Gastroesophageal sphincter (tissue), 3 donors: ENCODE data around the gene AGAP4.
"Not testable (repeated sequence)": the region's sequence is repeated elsewhere in the genome, so short reads cannot be mapped to it uniquely, and the experiment has no call there.

Experiments used
- EP300 ChIP-seq: sonication (generic); formaldehyde crosslinking; IDR thresholded peaks from one replicate; pipeline ENCODE4 v1.6.1; 2017; ENCODE audit warnings: antibody characterized with exemption, mild to moderate bottlenecking
- TF ChIP-seq, protein P1 (sequence below), 4 experiments: fragments of 200-600 bp in 2 of 4; fragments of 450-650 bp in 2 of 4; sonication (generic) in 1 of 4; IDR thresholded peaks; one replicate each; pipeline ENCODE4 v1.5.1; 2017 to 2019; ENCODE audit warnings: antibody characterized with exemption in 4 of 4, mild to moderate bottlenecking in 2 of 4, moderate library complexity in 2 of 4

DNA sequence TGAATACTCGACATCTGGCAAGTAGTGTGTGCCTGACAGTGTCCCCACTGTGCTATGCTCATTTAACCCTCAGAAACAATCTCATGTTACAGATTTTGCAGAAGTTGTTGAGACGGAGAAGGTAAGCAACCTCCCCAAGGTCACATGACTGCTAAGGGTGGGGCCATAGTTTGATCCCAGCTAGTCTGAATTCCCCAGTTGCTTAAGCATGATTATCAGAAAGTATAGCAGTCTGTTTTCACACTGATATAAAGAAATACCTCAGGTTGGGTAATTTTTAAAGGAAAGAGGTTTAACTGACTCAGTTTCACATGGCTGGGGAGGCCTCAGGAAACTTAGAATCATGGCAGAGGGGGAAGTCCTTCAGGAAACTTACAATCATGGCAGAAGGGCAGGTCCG is 1.2 kb upstream of the AGAP4 start:
- TF ChIP-seq EP300: not testable (repeated sequence)
- TF ChIP-seq, protein P1, sequence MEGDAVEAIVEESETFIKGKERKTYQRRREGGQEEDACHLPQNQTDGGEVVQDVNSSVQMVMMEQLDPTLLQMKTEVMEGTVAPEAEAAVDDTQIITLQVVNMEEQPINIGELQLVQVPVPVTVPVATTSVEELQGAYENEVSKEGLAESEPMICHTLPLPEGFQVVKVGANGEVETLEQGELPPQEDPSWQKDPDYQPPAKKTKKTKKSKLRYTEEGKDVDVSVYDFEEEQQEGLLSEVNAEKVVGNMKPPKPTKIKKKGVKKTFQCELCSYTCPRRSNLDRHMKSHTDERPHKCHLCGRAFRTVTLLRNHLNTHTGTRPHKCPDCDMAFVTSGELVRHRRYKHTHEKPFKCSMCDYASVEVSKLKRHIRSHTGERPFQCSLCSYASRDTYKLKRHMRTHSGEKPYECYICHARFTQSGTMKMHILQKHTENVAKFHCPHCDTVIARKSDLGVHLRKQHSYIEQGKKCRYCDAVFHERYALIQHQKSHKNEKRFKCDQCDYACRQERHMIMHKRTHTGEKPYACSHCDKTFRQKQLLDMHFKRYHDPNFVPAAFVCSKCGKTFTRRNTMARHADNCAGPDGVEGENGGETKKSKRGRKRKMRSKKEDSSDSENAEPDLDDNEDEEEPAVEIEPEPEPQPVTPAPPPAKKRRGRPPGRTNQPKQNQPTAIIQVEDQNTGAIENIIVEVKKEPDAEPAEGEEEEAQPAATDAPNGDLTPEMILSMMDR (IDR thresholded peaks at IDR 0.05): not testable (repeated sequence)
